SU-DHL-6 (cell line): ENCODE data around the gene BTBD1.

Source experiments
- H2AFZ ChIP-seq: fragments of 200-600 bp; sonication (generic); 2 replicates; pipeline ENCODE4 v1.6.1; 2014; ENCODE audit warnings: low read depth, mild to moderate bottlenecking, moderate library complexity, mixed read lengths, antibody characterized with exemption, low read length; ENCODE audit not compliant: severe bottlenecking
- H3F3A ChIP-seq: fragments of 200-600 bp; shearing (Covaris generic); 2 replicates; pipeline ENCODE4 v1.6.0; 2016; ENCODE audit warnings: antibody characterized with exemption, mild to moderate bottlenecking; ENCODE audit not compliant: insufficient read depth
- H3K27ac ChIP-seq: fragments of 200-600 bp; sonication (generic); 2 replicates; pipeline ENCODE4 v1.5.1; 2016; ENCODE audit warnings: low read depth, mild to moderate bottlenecking, low read length, moderate library complexity, mixed read lengths
- H3K27me3 ChIP-seq: fragments of 200-600 bp; sonication (generic), shearing (Covaris generic); 2 replicates; pipeline ENCODE4 v1.6.0; 2014; ENCODE audit warnings: mild to moderate bottlenecking, low read length
- H3K36me3 ChIP-seq: fragments of 200-600 bp; sonication (generic); 2 replicates; pipeline ENCODE4 v1.6.1; 2014; ENCODE audit warnings: mild to moderate bottlenecking, low read length, mixed read lengths
- H3K4me2 ChIP-seq: fragments of 300-600, 200-600 bp; shearing (Covaris generic), sonication (generic); 2 replicates; pipeline ENCODE4 v1.6.0; 2014; ENCODE audit warnings: low read length, low read depth, mild to moderate bottlenecking; ENCODE audit not compliant: poor library complexity, severe bottlenecking
- H3K4me3 ChIP-seq: fragments of 200-600 bp; sonication (generic); 2 replicates; pipeline ENCODE4 v1.5.1; 2014; ENCODE audit warnings: antibody characterized with exemption, low read length, mild to moderate bottlenecking, mixed read lengths; ENCODE audit not compliant: insufficient read depth, poor library complexity, severe bottlenecking
- H3K79me2 ChIP-seq: fragments of 200-600 bp; sonication (generic); 2 replicates; pipeline ENCODE4 v1.6.1; 2014; ENCODE audit warnings: mild to moderate bottlenecking, low read length, moderate library complexity; ENCODE audit not compliant: insufficient read depth
- H3K9ac ChIP-seq: fragments of 200-600 bp; sonication (generic); 2 replicates; pipeline ENCODE4 v1.7.0; 2014; ENCODE audit warnings: mild to moderate bottlenecking, low read length
- H3K9me2 ChIP-seq: fragments of 200-600 bp; sonication (generic); replicated peaks from 2 replicates; pipeline ENCODE4 v1.6.1; 2014; ENCODE audit warnings: low read length; ENCODE audit not compliant: insufficient read depth
- H3K9me3 ChIP-seq: fragments of 200-600 bp; sonication (generic); 2 replicates; pipeline ENCODE4 v1.6.1; 2014; ENCODE audit warnings: low read length, mixed read lengths; ENCODE audit not compliant: insufficient read depth
- H4K20me1 ChIP-seq: fragments of 200-600 bp; sonication (generic); 2 replicates; pipeline ENCODE4 v1.6.1; 2014; ENCODE audit warnings: low read depth, mild to moderate bottlenecking, antibody characterized with exemption, low read length, moderate library complexity, mixed read lengths
- CTCF ChIP-seq: fragments of 200-600 bp; sonication (generic); IDR thresholded peaks from one replicate; pipeline ENCODE4 v1.5.1; 2017; ENCODE audit warnings: antibody characterized with exemption, mild to moderate bottlenecking, low read length, moderate library complexity; ENCODE audit not compliant: insufficient read depth, poor library complexity, severe bottlenecking
- EZH2phosphoT487 ChIP-seq: fragments of 200-600 bp; sonication (generic), shearing (Covaris generic); conservative IDR thresholded peaks from 2 replicates; pipeline ENCODE4 v1.6.1; 2018; ENCODE audit warnings: mild to moderate bottlenecking, antibody characterized with exemption, low read length, moderate library complexity, mixed read lengths

BTBD1 gene

GRCh38 chr15:83102346-83102745, 35.3 kb upstream of the BTBD1 start:
- Histone ChIP-seq H3K27ac (no peak overlapping the region), H3K4me2 (no peak overlapping the region), H3K9ac (no peak overlapping the region), H4K20me1 (no peaks in the 10 kb centered on the region), H3K79me2 (no peaks in the 10 kb centered on the region), H3K36me3 (no peaks in the 10 kb centered on the region), H3K9me3 (no peaks in the 10 kb centered on the region), H3K9me2 (no peaks in the 10 kb centered on the region), H3K4me3 (no peak overlapping the region), H2AFZ (no peak overlapping the region), H3F3A (no peaks in the 10 kb centered on the region), H3K27me3 (no peaks in the 10 kb centered on the region)
- TF ChIP-seq EZH2phosphoT487 = no peak
- TF ChIP-seq CTCF = no peak

DNA sequence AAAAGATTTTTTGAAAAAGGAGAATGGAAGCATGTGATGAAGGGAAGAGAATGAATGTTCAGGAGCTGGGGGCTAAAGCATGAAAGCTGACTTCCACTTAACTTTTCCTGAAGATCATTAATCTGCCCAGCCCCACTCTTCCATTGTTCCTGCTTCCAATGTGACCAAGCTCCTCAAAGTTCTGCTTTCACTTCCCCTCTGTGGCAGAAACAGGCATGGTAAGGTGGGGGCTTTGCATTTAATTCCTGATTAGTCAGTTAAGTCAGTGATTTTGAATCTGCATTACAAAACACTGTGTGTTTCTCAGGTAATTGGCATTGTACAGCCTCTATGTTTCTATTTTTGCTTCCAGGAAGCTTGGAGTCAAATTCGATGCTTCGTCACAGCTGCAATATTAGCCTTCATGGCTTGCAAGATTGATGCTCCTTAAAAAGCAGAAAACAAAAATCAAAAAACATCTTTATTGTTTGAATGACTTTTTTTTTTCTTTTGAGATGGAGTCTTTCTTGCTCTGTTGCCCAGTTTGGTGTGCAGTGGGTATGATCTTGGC, 33.1 kb upstream of the BTBD1 start:
- TF ChIP-seq EZH2phosphoT487 (no peak), CTCF (no peak)
- no peak overlapping the region for H3K9ac ChIP-seq
- H3K4me2 ChIP-seq = no peak overlapping the region
- H3K4me3 ChIP-seq = no peak overlapping the region
- no peaks in the 10 kb centered on the region for H3K9me2 ChIP-seq
- no peaks in the 10 kb centered on the region for H3F3A ChIP-seq
- no peaks in the 10 kb centered on the region for H3K27me3 ChIP-seq
- H3K79me2 ChIP-seq = no peaks in the 10 kb centered on the region
- no peak overlapping the region for H2AFZ ChIP-seq
- no peaks in the 10 kb centered on the region for H3K36me3 ChIP-seq
- H3K27ac ChIP-seq = no peak overlapping the region
- no peaks in the 10 kb centered on the region for H4K20me1 ChIP-seq
- no peaks in the 10 kb centered on the region for H3K9me3 ChIP-seq

DNA sequence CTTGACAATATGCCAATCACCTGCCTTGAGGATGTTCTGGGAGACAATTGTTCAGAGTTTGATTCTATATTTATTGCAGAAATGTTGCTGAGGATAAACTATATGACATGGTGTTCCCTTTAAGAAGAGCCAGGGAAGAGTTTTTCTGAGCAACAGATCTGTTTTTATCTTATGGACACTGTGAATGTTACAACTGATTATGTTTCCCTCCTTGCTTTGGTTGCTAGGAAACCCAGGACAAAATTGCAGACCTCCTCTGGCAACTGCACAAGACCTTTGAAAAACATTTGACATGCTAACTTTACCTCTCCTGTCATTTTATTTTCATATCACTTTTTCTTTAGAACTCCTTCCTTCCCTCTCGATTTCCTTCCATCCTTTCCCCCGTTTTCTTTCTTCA, 32.2 kb upstream of the BTBD1 start:
- Histone ChIP-seq H3K27ac (no peak overlapping the region), H3K36me3 (no peaks in the 10 kb centered on the region), H3K4me2 (no peak overlapping the region), H2AFZ (no peak overlapping the region), H3K4me3 (no peak overlapping the region), H3K27me3 (no peaks in the 10 kb centered on the region), H4K20me1 (no peaks in the 10 kb centered on the region), H3F3A (no peaks in the 10 kb centered on the region), H3K79me2 (no peaks in the 10 kb centered on the region), H3K9ac (no peak overlapping the region), H3K9me2 (no peaks in the 10 kb centered on the region), H3K9me3 (no peaks in the 10 kb centered on the region)
- TF ChIP-seq EZH2phosphoT487 = no peak
- TF ChIP-seq CTCF = no peak

- no peaks in the 10 kb centered on the region for H3K27me3 ChIP-seq
- H3K27ac ChIP-seq = no peak overlapping the region
- no peaks in the 10 kb centered on the region for H3K9me3 ChIP-seq
- no peaks in the 10 kb centered on the region for H3K36me3 ChIP-seq
- no peak overlapping the region for H3K4me3 ChIP-seq
- no peak overlapping the region for H3K4me2 ChIP-seq
- TF ChIP-seq CTCF = no peak
- no peak for TF ChIP-seq EZH2phosphoT487
- no peaks in the 10 kb centered on the region for H3F3A ChIP-seq
- no peak overlapping the region for H2AFZ ChIP-seq
- no peaks in the 10 kb centered on the region for H3K79me2 ChIP-seq
- no peaks in the 10 kb centered on the region for H3K9me2 ChIP-seq
- H3K9ac ChIP-seq = no peak overlapping the region
- H4K20me1 ChIP-seq = no peaks in the 10 kb centered on the region
Observed at GRCh38 chr15:83098079-83098478, 31.0 kb upstream of the BTBD1 start.
